HG03159 (cell line): ENCODE results near the gene LIN54.
A peak's percentile ranks its signal among the peaks of the same experiment; 100 is the strongest.
"Not testable (repeated sequence)": the region's sequence is repeated elsewhere in the genome, so short reads cannot be mapped to it uniquely, and the experiment has no call there.

Experiments
- ATAC-seq: cut with Tn5 transposase; IDR thresholded peaks from one replicate; pipeline ENCODE4 v1.9.1; 2021; ENCODE audit warnings: mild to moderate bottlenecking, moderate library complexity; ENCODE audit not compliant: unreplicated experiment

Gene LIN54

GRCh38 chr4:83012687-83013419 is 2.2 kb upstream of the LIN54 start:
- ATAC-seq, result peak; percentile 78

DNA sequence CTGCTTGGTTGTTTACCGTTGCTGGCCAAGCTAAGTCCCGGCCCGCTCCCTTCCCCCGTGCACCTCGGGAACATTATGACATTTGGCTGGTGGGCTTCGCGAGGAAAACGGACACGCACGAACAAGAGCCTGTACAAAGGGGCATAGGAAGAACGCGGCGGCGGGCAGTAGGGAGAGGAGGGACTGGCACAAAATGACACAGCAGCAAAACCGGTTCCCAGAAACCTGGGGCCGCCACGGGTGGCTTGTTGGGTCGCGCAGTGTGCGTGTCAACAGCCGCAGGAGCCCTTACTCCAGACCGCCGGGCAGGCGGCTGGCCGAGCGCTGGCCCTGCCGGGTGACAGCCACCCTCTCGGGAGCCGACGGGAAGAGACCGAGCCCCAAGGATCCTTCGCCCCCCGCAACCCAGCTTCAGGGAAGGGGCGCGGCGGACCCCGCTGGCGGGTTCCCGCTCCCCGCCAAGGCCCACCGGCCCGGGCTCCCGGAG is 1.6 kb upstream of the LIN54 start:
- ATAC-seq, result peak; percentile 14

DNA sequence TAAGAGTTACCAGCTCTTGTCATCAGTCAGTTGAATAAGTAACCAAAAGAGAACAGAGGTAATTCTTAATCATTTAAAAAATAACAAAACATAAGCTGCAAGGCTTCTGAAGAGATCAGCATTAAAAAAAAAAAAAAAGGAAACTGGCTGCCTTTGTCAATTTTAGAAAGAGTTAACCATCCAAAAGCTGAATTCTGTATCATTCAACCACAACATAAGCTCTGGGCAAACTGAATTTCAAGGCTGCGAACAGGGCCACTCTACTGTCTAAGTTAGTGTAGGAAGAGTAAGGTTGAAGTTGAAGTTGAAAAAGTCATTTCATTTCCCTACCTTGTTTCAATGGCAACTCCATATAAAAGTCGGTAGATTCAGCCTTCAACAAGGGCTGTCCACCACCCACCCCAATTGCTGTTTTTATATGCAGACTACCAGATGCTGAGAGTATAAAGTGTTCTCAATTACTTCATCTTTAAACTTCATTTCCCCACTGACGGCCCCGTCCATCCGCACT is 1.1 kb upstream of the LIN54 start:
- ATAC-seq, result no peak

- no peak for ATAC-seq
These were observed 507 bp downstream of the LIN54 start for GRCh38 chr4:83010111-83010521.

DNA sequence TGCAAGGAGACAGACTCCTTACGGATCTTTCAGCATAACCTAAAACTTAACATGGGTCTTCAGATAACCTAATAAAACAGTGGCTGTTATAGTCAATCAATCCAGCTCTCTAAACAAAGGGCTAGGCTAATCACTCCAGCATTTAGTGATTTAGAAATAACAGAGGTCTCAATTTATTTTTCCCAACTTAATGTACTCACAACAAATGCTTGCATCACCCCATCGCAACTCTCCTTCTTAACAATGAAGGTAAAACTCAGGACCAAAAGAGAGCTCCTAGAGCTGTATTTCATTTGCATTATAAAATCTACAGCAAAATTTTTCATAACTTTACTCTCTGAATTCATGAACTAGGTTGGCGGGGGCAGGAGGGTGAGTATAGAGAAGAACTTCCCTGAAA is 1.1 kb downstream of the LIN54 start:
- no peak for ATAC-seq

DNA sequence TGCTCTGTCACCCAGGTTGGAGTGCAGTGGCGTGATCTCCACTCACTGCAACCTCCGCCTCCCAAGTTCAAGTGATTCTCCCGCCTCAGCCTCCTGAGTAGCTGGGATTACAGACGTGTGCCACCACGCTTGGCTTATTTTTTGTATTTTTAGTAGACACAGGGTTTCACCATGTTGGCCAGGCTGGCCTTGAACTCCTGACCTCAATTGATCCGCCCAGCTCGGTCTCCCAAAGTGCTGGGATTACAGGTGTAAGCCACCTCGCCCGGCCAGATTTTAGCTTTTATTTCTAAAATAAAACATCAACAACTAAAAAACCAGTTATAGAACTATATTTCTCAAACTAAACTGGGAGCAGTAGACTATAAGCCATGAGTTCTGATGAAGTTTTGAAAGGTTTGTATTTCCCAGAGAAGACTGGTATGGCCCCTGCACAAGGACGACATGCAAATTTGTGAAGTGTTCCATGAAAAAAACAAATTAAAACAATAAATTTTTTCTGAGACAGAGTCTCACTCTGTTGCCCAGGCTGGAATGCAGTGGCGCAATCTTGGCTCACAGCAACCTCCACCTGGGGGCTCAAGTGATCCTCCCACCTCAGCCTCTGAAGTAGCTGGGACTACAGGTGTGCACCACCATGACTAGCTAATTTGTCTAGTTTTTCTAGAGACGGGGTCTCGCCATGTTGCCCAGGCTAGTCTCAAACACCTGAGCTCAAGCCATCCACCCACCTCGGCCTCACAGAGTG is 7.4 kb downstream of the LIN54 start:
- ATAC-seq, result not testable (repeated sequence)

DNA sequence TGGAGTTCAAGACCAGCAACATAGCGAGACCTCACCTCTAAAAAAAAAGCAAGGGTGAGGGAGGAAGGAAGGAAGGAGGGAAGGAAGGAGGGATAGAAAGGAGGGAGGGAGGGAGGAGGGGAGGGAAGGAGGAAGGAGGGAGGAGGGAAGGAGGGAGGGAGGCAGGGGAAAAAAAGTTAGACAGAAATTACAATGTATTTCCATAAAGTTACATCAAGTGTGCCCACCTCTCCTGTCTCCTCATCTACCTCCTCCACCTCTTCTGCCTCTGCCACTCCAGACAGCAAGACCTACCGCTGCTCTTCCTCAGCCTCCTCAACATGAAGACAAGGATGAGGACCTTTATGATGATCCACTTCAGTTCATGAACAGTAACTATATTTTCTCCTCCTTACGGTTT is 8.3 kb downstream of the LIN54 start:
- no peak for ATAC-seq

GRCh38 chr4:82998898-82999297 is 11.7 kb downstream of the LIN54 start:
- ATAC-seq, result no peak

GRCh38 chr4:82994834-82995233 is 15.8 kb downstream of the LIN54 start:
- ATAC-seq, result no peak

DNA sequence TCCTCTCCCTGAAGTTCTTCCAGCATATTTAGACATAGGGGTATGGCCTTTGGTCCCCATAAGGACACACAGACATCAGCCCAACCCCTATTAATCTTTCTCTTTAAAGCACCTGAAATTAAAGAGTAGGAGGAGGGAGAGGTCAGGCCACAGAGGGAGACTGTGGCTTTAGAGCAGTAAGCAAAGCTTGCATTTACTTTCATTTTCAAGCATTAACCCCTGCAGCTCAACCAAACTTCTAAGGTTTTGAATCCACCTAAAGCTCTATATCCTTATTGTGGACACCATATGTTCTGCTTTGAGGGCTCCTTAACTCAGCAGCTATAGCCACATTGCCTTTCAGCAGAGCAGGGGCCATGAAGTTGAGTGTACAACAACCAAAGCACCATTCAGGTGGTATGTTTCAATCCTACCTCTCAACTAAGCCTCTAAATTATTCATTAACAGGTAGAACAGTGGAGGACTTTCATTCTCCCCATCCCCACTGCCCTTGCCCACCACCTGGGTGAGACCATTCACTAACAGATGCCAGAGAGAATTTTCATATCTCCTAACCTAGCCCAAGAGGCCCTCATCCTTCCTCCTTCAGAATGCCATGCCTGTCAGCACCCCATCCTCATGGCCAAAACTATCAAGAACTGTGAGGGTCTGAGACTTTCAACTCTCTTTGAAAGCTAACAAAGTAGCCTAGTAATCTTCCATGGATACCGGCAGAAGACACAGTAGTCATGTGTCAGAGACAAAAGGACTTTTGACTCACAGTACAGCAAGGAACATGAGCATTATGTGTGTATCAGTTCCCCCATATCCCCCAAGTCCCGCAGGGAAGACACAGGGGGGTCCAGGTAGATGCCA is 20.8 kb downstream of the LIN54 start:
- ATAC-seq, result peak; percentile 83

- ATAC-seq, result no peak
These were observed 22.2 kb downstream of the LIN54 start for GRCh38 chr4:82988323-82988832.

- ATAC-seq, result not testable (repeated sequence)
These were observed 23.1 kb downstream of the LIN54 start for GRCh38 chr4:82987519-82987918.

DNA sequence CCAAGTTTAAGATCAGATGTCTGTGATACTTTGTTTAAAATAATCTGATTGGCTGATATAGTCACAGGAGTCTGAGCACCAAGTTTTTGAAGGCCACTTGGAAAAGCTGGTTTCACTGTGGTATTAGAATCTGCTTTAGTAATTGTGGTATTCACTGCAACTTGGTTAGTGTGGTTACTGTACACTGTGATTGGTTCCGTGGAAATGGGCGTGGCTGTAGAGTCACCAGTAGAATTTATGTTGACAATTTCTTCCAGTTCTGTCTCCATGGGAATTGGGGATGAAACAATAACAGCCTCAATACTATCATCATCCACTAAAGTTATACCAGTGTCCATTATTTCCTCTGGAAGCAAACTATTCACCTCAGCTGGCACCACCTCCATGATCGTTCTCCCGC is 26.2 kb downstream of the LIN54 start:
- no peak for ATAC-seq

GRCh38 chr4:82983444-82983843 is 27.2 kb downstream of the LIN54 start:
- no peak for ATAC-seq

DNA sequence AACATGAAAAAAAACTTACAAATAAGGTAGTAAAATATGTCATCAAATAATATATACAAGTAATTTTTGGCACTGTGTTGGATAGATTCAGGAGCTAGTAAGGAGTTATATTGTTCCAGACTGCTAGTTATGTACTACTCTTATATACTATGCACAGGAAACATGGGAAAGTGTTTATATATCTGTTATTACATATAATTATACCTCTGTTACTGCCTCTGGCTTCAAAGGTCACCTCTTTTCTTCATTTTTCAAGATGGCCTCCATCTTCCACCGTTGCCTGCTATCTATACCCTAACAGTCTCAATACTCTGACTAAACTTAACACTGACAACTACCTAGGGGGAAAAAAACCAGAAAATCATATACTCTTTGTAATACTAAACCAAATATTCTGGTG is 29.5 kb downstream of the LIN54 start:
- ATAC-seq, result no peak

DNA sequence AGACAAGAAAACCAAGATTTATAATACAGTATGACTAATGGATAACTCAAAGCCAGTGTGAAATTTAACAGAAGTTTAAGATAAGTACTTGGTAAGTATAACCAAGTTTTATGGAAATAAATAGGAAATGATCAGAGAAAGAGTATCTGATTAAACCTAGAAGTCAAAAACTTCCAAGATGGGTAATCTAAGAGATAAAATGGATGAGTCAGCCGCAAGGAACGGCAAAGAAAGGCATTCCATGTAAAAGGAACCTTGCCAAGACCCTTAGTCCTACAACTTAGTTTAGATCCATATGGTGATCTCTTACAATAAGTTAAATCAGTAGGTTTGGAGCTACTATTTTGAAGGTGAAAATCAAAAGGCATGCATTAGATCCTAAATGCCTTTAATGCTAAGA is 34.8 kb downstream of the LIN54 start:
- ATAC-seq, result no peak

DNA sequence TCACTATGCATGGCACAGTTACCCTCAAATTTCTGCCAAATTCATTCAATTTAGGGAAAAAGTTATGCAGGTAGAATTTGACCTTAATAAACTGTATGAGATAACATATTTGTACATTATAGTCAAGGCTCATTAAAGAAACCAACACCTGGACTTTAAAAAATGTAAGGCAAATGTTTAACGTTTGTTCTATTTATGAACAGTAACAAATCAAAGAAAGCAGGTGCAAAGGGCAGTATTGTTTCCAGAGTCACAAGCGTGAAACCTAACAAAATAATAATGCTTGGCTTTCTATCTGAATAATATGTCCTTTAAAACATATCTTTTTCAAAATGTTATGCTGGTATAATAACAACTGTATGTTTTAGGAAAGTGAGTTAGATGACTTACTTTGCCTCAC is 41.2 kb downstream of the LIN54 start:
- ATAC-seq, result no peak

DNA sequence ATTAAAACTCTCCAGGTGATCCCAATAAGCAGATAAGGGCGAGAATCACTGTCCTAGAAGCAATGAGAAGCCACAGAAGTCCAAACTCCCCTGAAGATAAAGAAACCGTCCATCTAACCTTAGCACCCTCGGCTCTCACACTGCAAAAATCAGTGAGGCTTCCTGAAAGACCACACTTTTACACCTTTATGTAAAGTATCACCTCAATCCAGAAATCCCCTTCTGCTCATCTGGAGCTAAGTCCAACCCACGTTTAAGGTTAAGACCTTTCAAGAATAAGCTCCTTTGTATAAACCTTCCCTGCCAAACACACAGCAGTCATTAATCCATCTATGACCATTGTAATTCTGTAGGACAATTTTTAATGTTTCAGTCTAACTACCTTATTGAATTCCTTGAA is 41.7 kb downstream of the LIN54 start:
- no peak for ATAC-seq

GRCh38 chr4:82965763-82966162 is 44.9 kb downstream of the LIN54 start:
- no peak for ATAC-seq

- no peak for ATAC-seq
These were observed 53.6 kb downstream of the LIN54 start for GRCh38 chr4:82957045-82957444.

GRCh38 chr4:82954212-82954611 is 56.4 kb downstream of the LIN54 start:
- ATAC-seq, result no peak
